ENCODE measurements around the gene CAT. TPM values are rescaled to one million over a fixed set of nuclear protein-coding genes. Genes with fewer than 3 reads are reported as not detected.

CAT gene
- total RNA-seq, 1 donor from 2014 or later = 31.1 TPM

GRCh38 chr11:34502949-34503348 lies 64.2 kb downstream of the CAT start:
- Mint-ChIP-seq H3K4me1 (ENCODE audit: low read depth) (peaks cover 11% of the 10 kb centered on the region), H3K4me3 (ENCODE audit: unreplicated experiment) (no peak overlapping the region), H3K27ac (ENCODE audit: unreplicated experiment) (no peak overlapping the region), H3K36me3 (ENCODE audit: low read depth) (no peaks in the 10 kb centered on the region), H3K27me3 (ENCODE audit: low read depth) (peaks cover 2% of the 10 kb centered on the region), H3K9me3 (ENCODE audit: low read depth) (no peaks in the 10 kb centered on the region)
- TF ChIP-seq CTCF (IDR thresholded peaks at IDR 0.05) = no peak
- DNase-seq (ENCODE audit: low spot score) = no peak

- H3K27me3 Mint-ChIP-seq (ENCODE audit: low read depth) = peaks cover 2% of the 10 kb centered on the region
- H3K36me3 Mint-ChIP-seq (ENCODE audit: low read depth) = no peaks in the 10 kb centered on the region
- H3K9me3 Mint-ChIP-seq (ENCODE audit: low read depth) = no peaks in the 10 kb centered on the region
- DNase-seq (ENCODE audit: low spot score) = no peak
- no peak overlapping the region for H3K27ac Mint-ChIP-seq (ENCODE audit: unreplicated experiment)
- no peak overlapping the region for H3K4me3 Mint-ChIP-seq (ENCODE audit: unreplicated experiment)
- TF ChIP-seq CTCF (IDR thresholded peaks at IDR 0.05) = no peak
- peaks cover 11% of the 10 kb centered on the region for H3K4me1 Mint-ChIP-seq (ENCODE audit: low read depth)
These were observed 67.1 kb downstream of the CAT start for GRCh38 chr11:34505874-34506273.

GRCh38 chr11:34507156-34507555 lies 68.4 kb downstream of the CAT start:
- Mint-ChIP-seq H3K9me3 (ENCODE audit: low read depth) (no peaks in the 10 kb centered on the region), H3K27me3 (ENCODE audit: low read depth) (peaks cover 2% of the 10 kb centered on the region), H3K36me3 (ENCODE audit: low read depth) (no peaks in the 10 kb centered on the region), H3K4me1 (ENCODE audit: low read depth) (peaks cover under 1% of the 10 kb centered on the region), H3K27ac (ENCODE audit: unreplicated experiment) (no peak overlapping the region), H3K4me3 (ENCODE audit: unreplicated experiment) (no peak overlapping the region)
- TF ChIP-seq CTCF (IDR thresholded peaks at IDR 0.05) = no peak
- no peak for DNase-seq (ENCODE audit: low spot score)

GRCh38 chr11:34507610-34508009 lies 68.9 kb downstream of the CAT start:
- Mint-ChIP-seq H3K27me3 (ENCODE audit: low read depth) (peaks cover 2% of the 10 kb centered on the region), H3K36me3 (ENCODE audit: low read depth) (no peaks in the 10 kb centered on the region), H3K4me3 (ENCODE audit: unreplicated experiment) (no peak overlapping the region), H3K4me1 (ENCODE audit: low read depth) (no peaks in the 10 kb centered on the region), H3K9me3 (ENCODE audit: low read depth) (no peaks in the 10 kb centered on the region), H3K27ac (ENCODE audit: unreplicated experiment) (no peak overlapping the region)
- TF ChIP-seq CTCF (IDR thresholded peaks at IDR 0.05) = no peak
- no peak for DNase-seq (ENCODE audit: low spot score)

GRCh38 chr11:34508524-34508923 lies 69.8 kb downstream of the CAT start:
- Mint-ChIP-seq H3K36me3 (ENCODE audit: low read depth) (no peaks in the 10 kb centered on the region), H3K4me1 (ENCODE audit: low read depth) (no peaks in the 10 kb centered on the region), H3K4me3 (ENCODE audit: unreplicated experiment) (no peak overlapping the region), H3K27ac (ENCODE audit: unreplicated experiment) (no peak overlapping the region), H3K9me3 (ENCODE audit: low read depth) (no peaks in the 10 kb centered on the region), H3K27me3 (ENCODE audit: low read depth) (peaks cover 2% of the 10 kb centered on the region)
- TF ChIP-seq CTCF (IDR thresholded peaks at IDR 0.05) = no peak
- DNase-seq (ENCODE audit: low spot score) = no peak

All from chondrocyte (in vitro differentiated cells).